HG03135 (cell line): ENCODE data around the gene ZNF174.

Experiments
- ATAC-seq: cut with Tn5 transposase; IDR thresholded peaks from one replicate; pipeline ENCODE4 v1.9.1; 2021; ENCODE audit warnings: mild to moderate bottlenecking, moderate library complexity; ENCODE audit not compliant: unreplicated experiment

Gene ZNF174

GRCh38 chr16:3443108-3444031 is 42.4 kb downstream of the ZNF174 start, which contains the start of the genes NAA60 and ZNF597:
Gene NAA60 (plus strand): TSS chr16:3443680. CDS start chr16:3476228, 32,548 bp downstream.
Gene ZNF597 (minus strand): TSS chr16:3443504. CDS start chr16:3443153, 351 bp downstream.
- ATAC-seq, result peak; percentile 88

DNA sequence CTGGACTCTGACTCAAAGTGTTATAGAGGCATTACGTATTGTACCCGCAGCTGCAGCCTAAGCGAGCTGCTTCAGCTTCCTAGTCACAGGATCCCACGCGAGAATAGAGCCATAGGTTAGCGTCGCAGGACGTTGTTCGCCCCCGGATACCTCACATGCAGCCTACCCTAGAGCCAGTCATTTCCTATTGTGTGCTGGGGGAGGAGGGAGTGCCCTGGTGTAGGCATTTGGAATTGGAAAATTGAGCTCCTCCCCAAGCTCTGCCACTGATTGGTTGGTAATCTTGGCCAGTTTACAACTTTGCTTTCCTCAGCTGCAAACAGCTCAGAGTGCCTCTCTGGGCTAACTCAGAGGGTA is 43.0 kb downstream of the ZNF174 start:
- ATAC-seq, result peak; percentile 20

GRCh38 chr16:3454093-3454492 is 53.1 kb downstream of the ZNF174 start:
- ATAC-seq, result no peak

- no peak for ATAC-seq
These were observed 53.7 kb downstream of the ZNF174 start for GRCh38 chr16:3454631-3455147.

DNA sequence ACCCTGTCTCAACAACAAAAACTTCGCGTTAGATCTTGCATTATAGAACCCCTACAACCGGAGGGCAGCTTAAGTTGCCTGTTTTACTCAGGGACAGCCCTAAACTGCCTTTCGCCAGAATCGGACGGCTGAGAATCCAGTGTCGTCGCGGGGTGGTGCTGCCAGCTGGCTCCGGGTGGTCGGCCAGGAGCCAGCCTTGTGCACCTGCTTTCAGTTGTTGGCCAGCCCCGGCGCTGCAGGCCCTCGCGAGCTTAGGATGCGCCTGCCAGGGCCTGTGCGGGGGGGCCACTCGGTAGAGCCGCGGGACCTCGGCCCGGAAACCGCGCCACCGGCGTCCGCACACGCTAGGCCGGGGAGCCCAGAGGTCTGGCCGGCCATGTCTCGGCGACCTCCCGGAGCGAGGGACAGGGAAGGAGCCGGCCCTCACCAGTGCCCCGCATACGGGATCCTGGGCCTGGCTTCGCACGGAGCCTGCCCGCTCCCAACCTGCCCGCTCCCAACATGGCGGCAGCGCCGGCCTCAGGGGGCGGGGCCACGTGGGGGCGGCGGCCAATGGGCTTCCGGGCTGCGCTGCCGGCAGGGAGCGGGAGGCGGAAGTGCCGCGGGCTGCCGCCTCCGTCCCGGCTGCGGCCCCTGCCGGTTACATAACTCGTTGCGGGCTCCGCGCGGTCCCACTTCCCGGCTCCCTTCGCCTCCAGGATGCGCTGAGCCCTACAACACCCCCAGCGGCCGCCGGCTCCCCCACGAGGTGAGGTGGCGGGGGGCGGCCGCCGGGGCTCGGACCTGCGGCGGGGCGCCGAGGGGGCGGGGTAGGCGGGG is 56.6 kb downstream of the ZNF174 start:
- ATAC-seq, result peak; percentile 82

GRCh38 chr16:3458278-3458851 is 57.4 kb downstream of the ZNF174 start:
- peak; percentile 14 for ATAC-seq

DNA sequence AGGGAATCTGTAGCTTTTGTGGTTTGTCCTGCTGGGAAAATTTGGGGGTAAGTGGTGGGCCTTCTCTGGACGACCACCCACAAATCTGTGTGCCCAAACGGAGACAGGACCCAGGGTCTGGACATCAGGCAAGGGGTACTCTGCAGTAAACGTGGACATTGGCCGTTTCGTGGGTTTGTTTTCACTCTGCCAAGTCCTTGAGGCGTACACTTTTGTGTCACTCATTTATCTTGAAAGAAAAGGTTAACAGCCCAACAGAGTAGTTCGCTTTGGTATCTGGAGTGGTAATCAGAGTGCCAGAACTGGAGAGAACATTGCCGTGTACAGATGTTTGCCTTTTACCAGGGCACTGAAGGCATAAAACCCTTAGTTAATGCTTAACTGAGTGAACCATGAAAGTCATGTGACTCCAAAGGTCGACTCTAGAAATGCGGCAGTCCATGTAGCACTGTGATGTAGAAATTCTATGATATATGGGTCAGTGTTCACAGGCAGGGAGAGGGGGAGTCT is 57.9 kb downstream of the ZNF174 start:
- no peak for ATAC-seq
